ENCODE data around the gene FYN.

Gene FYN

GRCh38 chr6:111880181-111880888 is 7.1 kb upstream of the FYN start:
- DNase-seq, result no peak

- DNase-seq, result no peak
These were observed 2.5 kb upstream of the FYN start for GRCh38 chr6:111875741-111876140.

DNA sequence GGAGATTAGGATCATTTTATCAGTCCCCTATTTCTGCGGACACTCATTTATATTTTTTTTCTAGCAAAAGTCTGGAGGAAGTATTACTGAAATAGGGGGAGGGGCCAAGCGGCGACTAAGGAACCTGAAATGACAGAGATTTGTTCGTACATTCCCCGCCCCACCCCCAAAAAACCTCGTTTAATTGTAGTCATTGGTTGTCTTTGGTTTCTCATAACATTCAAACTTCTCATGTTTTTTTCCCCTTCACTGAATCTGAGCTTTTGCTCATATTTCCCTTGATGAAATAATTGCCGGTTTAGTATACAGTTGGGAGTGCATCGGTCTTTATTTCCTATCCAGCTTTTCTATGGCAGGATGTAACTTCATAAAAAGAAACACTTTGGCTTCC is 768 bp upstream of the FYN start:
- peak; percentile 65 for DNase-seq

- DNase-seq, result peak; percentile 67
These were observed 663 bp downstream of the FYN start for GRCh38 chr6:111872401-111873177.

- peak; percentile 63 for DNase-seq
These were observed 1.4 kb downstream of the FYN start for GRCh38 chr6:111871725-111872400.

DNA sequence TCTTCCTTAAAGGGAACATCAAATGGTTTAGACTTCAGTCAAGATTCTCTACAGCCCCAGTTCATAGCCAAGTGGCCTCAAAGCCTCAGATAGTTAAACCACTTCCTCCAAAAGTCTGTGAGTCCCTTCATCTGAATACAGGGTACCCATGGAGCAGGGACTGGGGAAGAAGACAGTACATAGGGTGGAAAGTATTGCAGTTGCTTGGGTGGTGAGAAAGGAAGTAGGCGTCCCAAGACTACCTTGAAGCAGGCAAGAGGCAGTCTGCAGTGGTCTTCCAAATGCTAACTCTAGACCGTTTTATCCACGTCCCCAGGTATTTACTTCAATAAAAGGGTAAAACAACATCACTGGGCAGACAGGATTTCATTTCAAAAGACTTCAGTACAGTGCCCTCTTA is 2.0 kb downstream of the FYN start:
- no peak for DNase-seq

GRCh38 chr6:111870742-111871064 is 2.5 kb downstream of the FYN start:
- DNase-seq, result no peak

- DNase-seq, result no peak
These were observed 3.1 kb downstream of the FYN start for GRCh38 chr6:111870051-111870741.

GRCh38 chr6:111866857-111867256 is 6.4 kb downstream of the FYN start:
- DNase-seq, result no peak

DNA sequence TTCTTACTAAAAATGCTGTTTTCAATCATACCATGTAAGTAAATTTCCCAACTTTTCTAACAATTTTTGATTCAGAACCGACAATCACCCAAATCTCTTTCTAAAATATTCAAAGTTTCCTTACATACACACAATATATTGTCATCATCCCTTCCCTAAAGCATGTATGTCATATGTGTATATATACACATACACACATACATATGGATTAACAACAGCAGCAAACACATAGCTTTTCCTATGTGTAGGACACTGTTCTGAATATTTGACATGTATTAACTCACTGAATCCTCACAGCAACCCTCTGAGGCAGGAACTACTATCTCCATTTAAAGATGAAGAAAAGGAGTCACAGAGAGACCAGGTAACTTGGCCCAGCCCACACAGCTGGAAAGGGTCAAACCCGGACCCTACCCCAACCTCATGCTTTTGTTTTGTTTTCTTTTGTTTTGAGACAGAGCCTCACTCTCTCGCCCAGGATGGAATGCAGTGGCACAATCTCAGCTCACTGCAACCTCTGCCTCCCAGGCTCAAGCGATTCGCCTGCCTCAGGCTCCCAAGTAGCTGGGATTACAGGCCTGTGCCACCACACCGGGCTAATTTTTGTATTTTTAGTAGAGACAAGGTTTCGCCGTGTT is 7.2 kb downstream of the FYN start:
- no peak for DNase-seq

DNA sequence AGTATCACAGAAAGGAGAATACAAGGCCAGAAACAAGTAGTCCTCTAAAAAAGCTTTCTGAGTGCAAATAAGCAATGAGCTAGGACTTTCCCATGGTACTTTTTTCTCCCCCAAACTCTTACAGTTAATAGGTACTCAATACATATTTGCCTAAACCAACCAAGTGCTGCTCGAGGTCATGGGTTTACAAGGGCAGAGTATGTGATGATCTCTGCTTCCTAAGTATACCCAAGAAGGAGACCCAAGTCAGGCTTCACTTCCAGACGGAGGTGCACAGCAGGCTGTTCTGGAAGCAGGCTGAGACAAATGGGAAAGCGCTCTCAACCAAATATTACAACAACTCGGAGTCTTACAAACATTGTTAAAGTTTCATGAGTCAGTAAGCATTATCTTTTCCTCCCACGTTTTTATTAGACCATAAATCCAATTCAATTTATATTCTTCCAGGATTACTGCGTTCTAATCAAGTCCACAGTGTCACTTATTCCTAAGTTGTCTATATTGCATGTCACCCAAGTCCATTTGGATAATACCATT is 8.1 kb downstream of the FYN start:
- DNase-seq, result no peak

DNA sequence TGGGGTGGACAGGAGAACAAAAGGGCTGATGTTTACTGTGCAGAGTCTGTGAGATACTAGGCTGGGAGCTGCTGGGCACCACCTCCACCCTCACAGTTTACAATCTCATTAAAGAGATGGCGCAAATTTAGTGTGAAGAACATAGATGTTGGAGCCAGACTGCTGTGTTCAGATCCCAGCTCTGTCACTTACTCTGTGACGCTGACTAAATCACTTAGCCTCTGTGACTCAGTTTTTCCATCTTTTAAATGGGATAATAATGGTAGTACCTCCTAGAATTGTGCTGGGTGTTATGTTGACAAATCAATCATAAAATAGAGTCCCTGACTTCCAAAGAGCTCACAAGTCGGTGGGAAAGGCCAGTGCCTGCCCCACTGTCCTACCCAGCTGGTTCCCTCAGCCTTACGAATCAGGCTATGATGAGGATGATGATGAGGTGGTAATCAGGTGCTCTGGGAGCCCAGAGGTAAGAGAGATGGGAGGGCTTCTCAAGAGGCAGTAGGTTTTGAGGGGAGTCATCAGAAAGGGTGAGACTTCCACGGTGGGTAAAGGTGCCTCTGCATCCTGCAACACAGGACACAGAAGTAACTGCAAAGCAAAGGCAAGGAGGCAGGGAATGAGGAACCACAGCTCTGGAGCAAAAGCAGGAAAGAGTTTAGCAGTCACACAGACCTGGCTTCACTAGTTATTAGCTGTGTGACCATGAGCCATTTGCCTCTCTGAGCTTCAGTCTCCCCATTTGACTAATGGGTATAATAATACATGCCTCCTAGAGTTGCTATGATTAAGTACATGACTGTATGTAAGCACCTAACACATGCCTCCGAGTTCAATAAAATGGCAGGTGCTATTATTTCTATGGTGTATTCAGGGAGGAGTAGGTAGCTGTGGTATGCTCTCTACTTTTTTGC is 8.9 kb downstream of the FYN start:
- no peak for DNase-seq

DNA sequence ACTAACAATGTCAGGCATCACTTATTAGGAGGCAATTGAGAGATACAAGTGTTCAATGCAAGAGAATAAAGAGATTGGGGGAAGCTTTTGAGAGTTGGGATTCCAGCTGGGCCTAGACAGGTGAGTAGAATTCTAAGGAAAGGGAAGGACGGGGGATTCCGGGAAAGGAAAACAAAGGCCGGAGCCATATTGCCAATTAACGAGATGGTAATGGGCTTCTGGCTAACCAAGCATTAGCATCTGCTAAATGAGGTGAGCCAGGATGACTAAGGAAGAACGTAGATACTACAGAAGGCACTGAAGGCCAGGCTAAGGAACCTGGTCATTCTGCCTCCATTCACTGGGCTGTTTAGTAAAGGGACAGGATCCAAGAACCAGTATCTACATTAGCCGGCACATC is 10.5 kb downstream of the FYN start:
- DNase-seq, result peak; percentile 38

- DNase-seq, result no peak
These were observed 10.9 kb downstream of the FYN start for GRCh38 chr6:111862314-111862713.

- DNase-seq, result peak; percentile 96
These were observed 11.8 kb downstream of the FYN start for GRCh38 chr6:111861431-111861885.

GRCh38 chr6:111858347-111858746 is 14.9 kb downstream of the FYN start:
- no peak for DNase-seq

DNA sequence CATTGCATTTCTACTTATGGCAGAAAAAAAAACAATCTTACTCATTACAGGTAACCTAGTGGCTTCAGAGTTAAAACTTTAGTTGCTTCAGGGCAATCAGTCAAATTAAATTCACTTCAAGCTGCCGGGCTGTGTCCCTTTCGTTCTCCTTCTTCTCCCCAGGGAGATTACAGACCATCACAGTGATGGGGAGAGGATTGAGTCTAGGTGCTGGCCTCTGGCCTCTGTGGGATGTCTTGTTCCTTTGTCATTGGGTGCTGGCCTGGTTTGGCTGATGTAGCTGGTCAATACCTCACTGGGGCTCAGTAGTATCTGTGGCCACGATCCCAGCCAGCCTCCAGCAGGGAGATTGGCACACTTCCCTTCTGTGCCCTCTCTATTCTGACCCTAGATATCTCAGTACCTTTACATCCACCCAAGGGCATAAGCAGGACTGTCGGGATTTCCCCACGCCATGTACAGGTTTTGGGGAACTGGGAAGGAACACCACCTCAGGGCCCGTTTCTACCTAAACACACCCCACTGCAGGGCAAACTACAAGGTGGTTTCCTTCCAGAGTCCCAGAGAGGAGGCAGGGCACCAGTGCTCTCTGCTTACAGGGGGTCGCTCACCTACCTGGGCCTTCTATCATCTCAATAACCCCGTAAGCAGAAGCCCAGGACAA is 15.4 kb downstream of the FYN start:
- no peak for DNase-seq

GRCh38 chr6:111855753-111856152 is 17.5 kb downstream of the FYN start:
- no peak for DNase-seq

- no peak for DNase-seq
These were observed 18.6 kb downstream of the FYN start for GRCh38 chr6:111854683-111855082.

GRCh38 chr6:111852725-111853124 is 20.5 kb downstream of the FYN start:
- no peak for DNase-seq

Data from NCI-H1105 treated with DMSO at 0.1 percent for 48 hours (cell line).